GM12873 (cell line): ENCODE results near the gene SSBP3.

Experiments used
- TF ChIP-seq, protein P1 (sequence below): IDR thresholded peaks from 2 replicates; pipeline ENCODE4 v1.5.1; 2012; ENCODE audit warnings: low read depth, mild to moderate bottlenecking, moderate library complexity, low read length, control low read depth; ENCODE audit not compliant: insufficient read depth; ENCODE audit errors: missing control alignments

The SSBP3 gene

DNA sequence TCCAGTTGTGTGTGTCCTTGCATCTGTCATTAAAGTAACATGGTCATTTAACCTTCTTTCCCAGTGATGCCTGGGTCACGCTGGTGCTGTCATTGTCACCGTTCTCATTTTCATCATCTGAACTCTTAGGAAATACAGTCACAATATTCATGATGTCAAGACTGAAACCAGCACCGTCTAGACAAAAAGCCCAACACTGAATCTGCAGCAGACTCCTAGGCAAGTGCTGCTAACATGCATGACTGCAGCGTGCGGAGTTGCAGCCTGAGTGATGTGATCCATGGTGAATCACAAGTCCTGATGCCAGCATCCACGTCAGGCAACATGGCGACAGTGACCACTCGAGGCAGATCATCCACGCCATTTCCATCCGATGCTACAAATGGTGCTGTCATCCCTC is 168.6 kb downstream of the SSBP3 start:
- TF ChIP-seq, protein P1, sequence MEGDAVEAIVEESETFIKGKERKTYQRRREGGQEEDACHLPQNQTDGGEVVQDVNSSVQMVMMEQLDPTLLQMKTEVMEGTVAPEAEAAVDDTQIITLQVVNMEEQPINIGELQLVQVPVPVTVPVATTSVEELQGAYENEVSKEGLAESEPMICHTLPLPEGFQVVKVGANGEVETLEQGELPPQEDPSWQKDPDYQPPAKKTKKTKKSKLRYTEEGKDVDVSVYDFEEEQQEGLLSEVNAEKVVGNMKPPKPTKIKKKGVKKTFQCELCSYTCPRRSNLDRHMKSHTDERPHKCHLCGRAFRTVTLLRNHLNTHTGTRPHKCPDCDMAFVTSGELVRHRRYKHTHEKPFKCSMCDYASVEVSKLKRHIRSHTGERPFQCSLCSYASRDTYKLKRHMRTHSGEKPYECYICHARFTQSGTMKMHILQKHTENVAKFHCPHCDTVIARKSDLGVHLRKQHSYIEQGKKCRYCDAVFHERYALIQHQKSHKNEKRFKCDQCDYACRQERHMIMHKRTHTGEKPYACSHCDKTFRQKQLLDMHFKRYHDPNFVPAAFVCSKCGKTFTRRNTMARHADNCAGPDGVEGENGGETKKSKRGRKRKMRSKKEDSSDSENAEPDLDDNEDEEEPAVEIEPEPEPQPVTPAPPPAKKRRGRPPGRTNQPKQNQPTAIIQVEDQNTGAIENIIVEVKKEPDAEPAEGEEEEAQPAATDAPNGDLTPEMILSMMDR = no peak

DNA sequence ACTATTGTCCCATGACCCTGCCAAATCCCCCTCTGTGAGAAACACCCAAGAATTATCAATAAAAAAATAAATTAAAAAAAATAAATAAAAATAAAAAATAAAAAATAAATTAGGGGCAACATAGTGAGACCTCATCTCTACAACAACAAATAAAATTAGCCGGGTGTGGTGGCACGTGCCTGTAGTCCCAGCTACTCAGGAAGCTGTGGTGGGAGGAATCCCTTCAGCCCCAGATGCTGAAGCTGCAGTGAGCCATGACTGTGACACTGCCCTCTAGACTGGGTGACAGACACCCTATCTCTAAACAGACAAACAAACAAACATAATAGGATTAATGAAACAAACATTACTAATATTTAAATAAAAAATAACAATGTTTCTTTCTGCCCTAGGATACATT is 171.9 kb downstream of the SSBP3 start:
- TF ChIP-seq, protein P1 = no peak

DNA sequence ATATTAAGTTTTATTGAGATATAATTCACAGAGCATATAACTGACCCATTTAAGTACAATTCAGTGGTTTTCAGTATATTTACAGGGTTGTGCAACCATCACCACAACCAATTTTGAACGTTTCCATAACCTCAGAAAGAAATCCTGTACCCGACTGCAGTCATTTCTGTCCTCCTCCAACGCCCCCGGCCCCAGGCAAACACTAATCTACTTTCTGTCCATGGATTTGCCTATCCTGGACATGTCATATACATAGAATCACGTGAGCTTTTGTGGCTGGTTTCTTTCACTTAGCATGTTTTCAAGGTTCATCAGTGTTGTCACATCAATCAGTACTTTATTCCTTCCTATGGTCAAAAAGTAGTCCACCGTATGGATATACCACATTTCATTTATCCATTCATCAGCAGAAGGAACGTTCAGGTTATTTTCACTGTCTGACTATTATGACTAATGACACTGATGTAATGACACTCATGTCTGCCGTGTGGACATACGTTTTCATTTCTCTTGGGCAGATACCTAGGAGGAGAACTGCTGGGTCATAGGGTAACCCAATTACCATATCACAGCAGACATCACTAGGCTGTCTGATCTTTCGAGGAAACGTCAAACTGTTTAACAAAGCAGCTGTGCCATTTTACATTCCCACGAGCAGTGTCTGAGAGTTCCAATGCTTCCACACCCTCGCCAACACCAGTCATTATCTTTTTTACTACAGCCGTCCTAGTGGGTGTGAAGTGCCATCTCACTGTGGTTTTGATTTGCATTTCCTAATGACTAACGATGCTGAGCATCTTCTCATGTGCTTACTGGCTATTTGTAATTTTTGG is 175.5 kb downstream of the SSBP3 start:
- TF ChIP-seq, protein P1 = no peak

DNA sequence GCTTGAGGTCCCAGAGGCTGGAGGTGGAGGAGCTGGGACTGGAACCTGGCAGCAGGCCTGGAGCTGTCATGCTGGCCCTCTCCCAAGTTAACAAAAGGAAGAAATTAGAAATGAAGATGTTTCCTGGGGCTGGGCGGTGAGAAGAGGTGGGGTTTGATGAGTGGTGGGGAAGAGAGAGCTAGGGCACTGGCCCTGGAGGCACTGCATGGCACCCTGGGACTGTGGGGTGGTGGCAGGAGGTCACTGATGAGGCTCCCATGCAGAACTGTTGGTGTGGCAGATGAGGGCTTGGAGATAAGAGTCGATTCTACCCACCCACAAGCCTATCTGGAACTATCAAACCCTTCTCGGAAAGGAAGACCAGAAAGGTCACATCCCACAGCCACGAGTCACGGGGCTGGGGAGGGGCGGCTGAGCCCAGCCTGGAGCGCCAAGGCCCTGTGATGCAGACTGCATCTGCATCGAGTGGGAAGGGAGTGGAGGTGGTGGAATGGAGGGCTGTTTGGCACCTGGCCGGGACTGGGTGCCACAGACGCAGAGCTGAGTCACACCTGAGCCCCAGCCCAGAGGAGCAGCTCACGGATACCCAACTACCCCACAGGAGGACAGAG is 176.8 kb downstream of the SSBP3 start:
- TF ChIP-seq, protein P1 = no peak

DNA sequence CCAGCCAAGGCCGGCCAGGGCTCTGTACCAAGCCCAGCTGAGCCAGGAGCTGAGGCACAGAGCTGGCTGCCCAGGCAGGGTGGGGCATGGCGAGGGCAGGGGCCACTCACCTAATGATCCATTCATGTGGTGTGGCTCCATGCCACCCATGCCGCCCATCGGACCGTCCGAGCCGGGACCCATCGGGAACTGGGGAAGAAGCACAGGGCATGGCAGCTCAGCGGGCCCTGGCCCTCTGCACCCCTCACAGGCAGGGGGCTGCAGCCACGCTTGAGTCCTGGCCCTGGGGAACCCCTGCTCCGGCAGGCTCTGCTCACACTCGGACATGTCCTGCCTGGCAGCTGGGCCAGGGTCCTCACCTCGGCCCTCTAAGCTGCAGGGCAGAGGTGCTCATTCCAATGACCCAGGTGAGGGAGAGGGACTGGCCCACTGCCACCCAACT is 177.5 kb downstream of the SSBP3 start:
- TF ChIP-seq, protein P1 = no peak

DNA sequence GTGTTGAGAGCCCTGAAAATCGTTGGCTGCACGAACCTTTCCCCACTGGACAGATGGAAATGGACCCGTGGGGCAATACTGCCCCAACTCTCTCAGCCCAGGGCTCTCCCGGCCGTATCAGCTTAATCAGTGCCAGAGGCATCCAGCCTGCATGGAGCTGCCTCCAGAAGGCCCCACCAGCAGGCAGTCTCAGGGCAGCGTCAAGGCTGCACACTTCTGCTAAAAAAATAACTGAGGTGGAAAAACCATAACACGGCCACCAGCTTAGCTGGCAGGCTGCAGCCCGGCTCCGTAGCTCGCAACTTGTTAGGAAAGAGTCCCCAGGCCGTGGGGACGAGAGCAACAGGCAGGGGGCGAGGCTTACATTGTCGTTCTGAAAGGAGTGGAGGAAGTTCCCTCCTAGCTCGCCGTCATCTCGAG is 178.3 kb downstream of the SSBP3 start:
- TF ChIP-seq, protein P1 = no peak

DNA sequence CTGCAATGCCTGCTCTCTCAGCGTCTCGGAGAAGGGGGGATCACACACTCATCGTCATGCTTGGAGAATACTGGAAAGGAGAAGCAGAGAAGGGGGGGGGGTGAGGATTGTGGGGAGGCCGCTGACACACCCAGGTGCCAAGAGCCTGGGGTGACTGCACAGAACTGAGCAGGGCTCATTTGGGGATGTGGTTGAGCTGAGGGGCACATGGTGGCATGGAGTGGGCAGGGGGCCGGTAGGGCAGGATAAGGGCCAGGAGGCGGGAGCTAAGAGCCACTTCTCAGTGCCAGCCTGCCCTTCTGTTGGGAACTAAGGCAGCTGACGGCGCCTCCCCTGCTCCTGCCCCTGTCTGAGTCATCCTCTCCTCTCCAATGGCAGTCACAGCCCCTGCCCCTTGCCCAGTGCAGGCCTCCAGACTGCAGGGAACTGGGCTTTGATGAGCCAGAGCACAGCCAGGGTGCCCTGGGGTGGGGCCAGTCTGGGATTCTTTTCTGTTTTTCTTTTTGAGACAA is 179.0 kb downstream of the SSBP3 start:
- TF ChIP-seq, protein P1 = no peak
